Progenitor cell of endocrine pancreas (in vitro differentiated cells): Measurements from ENCODE around the gene HOXB3. TPM values are rescaled to one million over a fixed set of nuclear protein-coding genes. Genes with fewer than 3 reads are reported as not detected.

ENCODE experiments used
- DNase-seq: peaks from one replicate; pipeline ENCODE4 v3.0.0; 2021; ENCODE audit warnings: low spot score; ENCODE audit not compliant: unreplicated experiment
- H3K27ac Mint-ChIP-seq: 2 replicates; pipeline ENCODE4 v1.8.0; 2021; ENCODE audit warnings: mild to moderate bottlenecking, moderate library complexity, mixed read lengths
- H3K27me3 Mint-ChIP-seq: 2 replicates; pipeline ENCODE4 v1.8.0; 2021; ENCODE audit warnings: mixed read lengths
- H3K36me3 Mint-ChIP-seq: 2 replicates; pipeline ENCODE4 v1.8.0; 2022; ENCODE audit warnings: mixed read lengths; ENCODE audit not compliant: insufficient read depth
- H3K4me1 Mint-ChIP-seq: 2 replicates; pipeline ENCODE4 v1.8.0; 2021; ENCODE audit warnings: low read depth, mixed read lengths
- H3K4me3 Mint-ChIP-seq: 2 replicates; pipeline ENCODE4 v1.8.0; 2021; ENCODE audit warnings: low read depth, mild to moderate bottlenecking, moderate library complexity, mixed read lengths
- H3K9me3 Mint-ChIP-seq: 2 replicates; pipeline ENCODE4 v1.8.0; 2021; ENCODE audit warnings: low read depth, mixed read lengths
- CTCF ChIP-seq: fragments of 200-600 bp; sonication (generic); IDR thresholded peaks from one replicate; pipeline ENCODE4 v1.5.0; 2021; ENCODE audit warnings: antibody characterized with exemption, mild to moderate bottlenecking; ENCODE audit not compliant: unreplicated experiment
- total RNA-seq: library from RNA; stranded (reverse); gene quantifications from 2 replicates; pipeline ENCODE4 v1.2.1, GENCODE V29; 2021

HOXB3 gene
- total RNA-seq, 1 donor from 2014 or later, result 19.4 TPM

GRCh38 chr17:48565022-48565554, 25.0 kb downstream of the HOXB3 start:
- peaks cover 34% of the 10 kb centered on the region for H3K27me3 Mint-ChIP-seq
- DNase-seq, result no peak
- peaks cover 37% of the 10 kb centered on the region for H3K4me1 Mint-ChIP-seq
- no peaks in the 10 kb centered on the region for H3K36me3 Mint-ChIP-seq
- no peak for TF ChIP-seq CTCF
- H3K4me3 Mint-ChIP-seq, result peak overlapping the region; percentile 68
- peak overlapping the region; percentile 27 for H3K27ac Mint-ChIP-seq
- no peaks in the 10 kb centered on the region for H3K9me3 Mint-ChIP-seq

GRCh38 chr17:48564188-48565021, 25.6 kb downstream of the HOXB3 start:
- H3K4me3 Mint-ChIP-seq, result peak overlapping the region; percentile 68
- peaks cover 43% of the 10 kb centered on the region for H3K4me1 Mint-ChIP-seq
- peaks cover 41% of the 10 kb centered on the region for H3K27me3 Mint-ChIP-seq
- TF ChIP-seq CTCF, result no peak
- no peaks in the 10 kb centered on the region for H3K9me3 Mint-ChIP-seq
- H3K36me3 Mint-ChIP-seq, result no peaks in the 10 kb centered on the region
- H3K27ac Mint-ChIP-seq, result peak overlapping the region; percentile 27
- DNase-seq, result no peak

GRCh38 chr17:48563867-48564187, 26.2 kb downstream of the HOXB3 start:
- H3K36me3 Mint-ChIP-seq, result no peaks in the 10 kb centered on the region
- peaks cover 43% of the 10 kb centered on the region for H3K4me1 Mint-ChIP-seq

GRCh38 chr17:48563385-48563838, 26.6 kb downstream of the HOXB3 start:
- peak overlapping the region; percentile 74 for H3K4me3 Mint-ChIP-seq
- H3K27ac Mint-ChIP-seq, result peak overlapping the region; percentile 89
- DNase-seq, result no peak
- peaks cover 46% of the 10 kb centered on the region for H3K4me1 Mint-ChIP-seq
- no peak for TF ChIP-seq CTCF
- no peaks in the 10 kb centered on the region for H3K9me3 Mint-ChIP-seq
- H3K27me3 Mint-ChIP-seq, result peaks cover 51% of the 10 kb centered on the region
- H3K36me3 Mint-ChIP-seq, result no peaks in the 10 kb centered on the region

More at GRCh38 chr17:48563867-48564187, 26.2 kb downstream of the HOXB3 start:
- Mint-ChIP-seq H3K9me3 (no peaks in the 10 kb centered on the region), H3K27ac (peak overlapping the region; percentile 89), H3K4me3 (peak overlapping the region; percentile 74), H3K27me3 (peaks cover 46% of the 10 kb centered on the region)
- TF ChIP-seq CTCF, result no peak
- no peak for DNase-seq

- no peak for TF ChIP-seq CTCF
- Mint-ChIP-seq H3K9me3 (no peaks in the 10 kb centered on the region), H3K4me3 (peak overlapping the region; percentile 74), H3K27me3 (peaks cover 55% of the 10 kb centered on the region), H3K27ac (peak overlapping the region; percentile 89), H3K36me3 (no peaks in the 10 kb centered on the region), H3K4me1 (peaks cover 49% of the 10 kb centered on the region)
- no peak for DNase-seq
Measured at GRCh38 chr17:48562934-48563333, 27.1 kb downstream of the HOXB3 start.
